NOMO-1 treated with dmso at 0.1 percent for 144 hours (cell line): ENCODE measurements around the gene CABCOCO1.
A peak's percentile ranks its signal among the peaks of the same experiment; 100 is the strongest.
"Not testable (repeated sequence)": the region's sequence is repeated elsewhere in the genome, so short reads cannot be mapped to it uniquely, and the experiment has no call there.

Experiments
- DNase-seq: peaks from one replicate; lab custom pipeline; 2025; ENCODE audit not compliant: unreplicated experiment; lab: John Stamatoyannopoulos, UW

The CABCOCO1 gene

DNA sequence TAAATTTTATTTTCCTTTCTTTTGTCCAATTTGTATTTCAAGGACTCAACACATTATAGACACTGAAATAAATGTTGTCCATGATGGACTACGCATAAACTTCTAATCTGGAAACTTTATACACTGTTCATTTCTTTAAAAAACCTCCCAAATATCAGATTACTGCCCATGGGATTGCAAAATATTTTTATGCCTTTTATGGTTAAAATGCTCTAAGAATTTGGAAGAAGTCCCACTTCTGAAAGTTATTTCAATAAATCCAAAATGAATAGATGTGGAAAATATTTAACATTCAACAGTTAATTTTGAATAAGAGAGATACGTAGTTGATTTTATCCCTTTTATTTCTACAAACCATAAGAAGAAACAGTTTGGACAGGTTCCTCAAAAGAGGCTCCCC, 46.1 kb downstream of the CABCOCO1 start:
- DNase-seq = no peak

DNA sequence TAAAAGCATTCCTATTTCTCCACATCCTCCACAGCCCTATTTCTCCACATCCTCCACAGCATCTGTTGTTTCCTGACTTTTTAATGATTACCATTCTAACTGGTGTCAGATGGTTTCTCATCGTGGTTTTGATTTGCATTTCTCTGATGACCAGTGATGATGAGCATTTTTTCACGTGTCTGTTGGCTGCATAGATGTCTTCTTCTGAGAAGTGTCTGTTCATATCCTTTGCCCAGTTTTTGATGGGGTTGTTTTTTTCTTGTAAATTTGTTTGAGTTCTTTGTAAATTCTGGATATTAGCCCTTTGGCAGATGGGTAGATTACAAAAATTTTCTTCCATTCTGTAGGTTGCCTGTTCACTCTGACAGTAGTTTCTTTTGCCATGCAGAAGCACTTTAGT, 49.4 kb downstream of the CABCOCO1 start:
- not testable (repeated sequence) for DNase-seq

DNA sequence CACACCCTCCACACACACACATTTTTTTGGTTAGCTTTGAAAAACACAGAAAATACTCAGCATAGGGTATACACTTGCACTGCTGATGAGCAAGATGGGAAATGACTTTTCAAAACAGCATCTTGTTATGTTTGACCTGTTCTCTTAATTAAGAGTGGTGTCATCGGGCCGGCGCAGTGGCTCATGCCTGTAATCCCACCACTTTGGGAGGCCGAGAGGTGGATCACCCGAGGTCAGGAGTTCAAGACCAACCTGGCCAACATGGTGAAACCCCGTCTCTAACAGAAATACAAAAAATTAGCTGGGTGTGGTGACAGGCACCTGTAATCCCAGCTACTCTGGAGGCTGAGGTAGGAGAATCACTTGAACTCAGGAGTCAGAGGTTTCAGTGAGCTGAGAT, 56.7 kb downstream of the CABCOCO1 start:
- DNase-seq = not testable (repeated sequence)

DNA sequence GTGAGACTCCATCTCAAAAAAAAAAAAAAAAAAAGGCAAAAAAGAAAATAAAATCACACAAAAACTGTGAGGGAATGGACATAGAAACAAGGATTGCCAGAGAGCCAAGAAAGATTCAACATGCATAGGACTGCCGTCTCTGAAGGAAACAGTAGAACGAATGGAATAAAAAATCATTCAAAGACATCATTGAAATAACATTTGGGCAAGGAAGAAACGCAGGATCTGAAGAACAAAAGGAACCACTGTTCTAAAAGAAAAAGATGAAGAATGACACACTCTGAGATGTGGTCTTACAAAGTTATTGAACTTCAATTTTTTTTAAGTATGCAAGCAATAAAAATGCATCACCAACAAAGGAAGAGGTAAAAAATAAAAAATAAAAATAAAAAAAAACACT, 57.2 kb downstream of the CABCOCO1 start:
- no peak for DNase-seq

DNA sequence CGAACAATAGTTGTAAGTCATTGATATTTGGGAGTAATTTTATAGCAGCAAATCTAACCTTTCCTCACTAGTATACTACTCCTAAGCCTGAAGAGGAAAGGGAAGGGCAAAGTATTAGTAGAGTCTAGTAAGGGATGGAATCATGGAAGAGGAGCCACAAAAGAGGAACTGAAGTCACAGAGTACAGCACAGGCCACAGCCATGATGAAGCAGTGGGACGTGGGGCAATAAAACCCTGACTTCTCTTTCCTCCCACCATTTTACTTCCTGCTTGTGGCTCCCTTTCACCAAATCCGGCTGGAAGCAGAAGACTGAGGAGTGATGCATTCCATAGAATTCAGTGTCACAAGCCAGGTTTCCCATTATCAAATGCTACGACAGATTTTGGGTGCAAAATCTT, 58.7 kb downstream of the CABCOCO1 start:
- DNase-seq = no peak

DNA sequence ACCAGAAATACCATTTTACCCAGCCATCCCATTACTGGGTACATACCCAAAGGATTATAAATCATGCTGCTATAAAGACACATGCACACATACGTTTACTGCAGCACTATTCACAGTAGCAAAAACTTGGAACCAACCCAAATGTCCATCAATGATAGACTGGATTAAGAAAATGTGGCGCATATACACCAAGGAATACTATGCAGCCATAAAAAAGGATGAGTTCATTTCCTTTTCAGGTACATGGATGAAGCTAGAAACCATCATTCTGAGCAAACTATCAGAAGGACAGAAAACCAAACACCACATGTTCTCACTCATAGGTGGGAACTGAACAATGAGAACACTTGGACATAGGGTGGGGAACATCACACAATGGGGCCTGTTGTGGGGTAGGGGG, 62.5 kb downstream of the CABCOCO1 start:
- not testable (repeated sequence) for DNase-seq

DNA sequence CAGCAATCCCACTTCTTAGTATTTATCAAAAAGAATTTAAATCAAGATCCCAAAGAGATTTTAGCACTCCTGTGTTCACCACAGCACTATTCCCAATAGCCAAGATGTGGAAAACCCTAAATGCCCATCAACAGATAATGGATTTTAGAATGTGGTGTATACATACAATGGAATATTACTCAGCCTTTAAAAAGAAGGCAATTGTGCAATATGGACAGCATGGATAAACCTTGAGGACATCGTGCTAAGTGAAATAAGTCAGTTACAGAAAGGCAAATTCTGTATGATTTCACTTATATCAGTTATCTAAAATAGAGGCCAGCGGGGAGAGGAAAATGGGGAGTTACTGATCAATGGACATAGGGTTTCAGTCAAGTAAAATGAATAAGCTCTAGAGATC, 66.9 kb downstream of the CABCOCO1 start:
- no peak for DNase-seq

DNA sequence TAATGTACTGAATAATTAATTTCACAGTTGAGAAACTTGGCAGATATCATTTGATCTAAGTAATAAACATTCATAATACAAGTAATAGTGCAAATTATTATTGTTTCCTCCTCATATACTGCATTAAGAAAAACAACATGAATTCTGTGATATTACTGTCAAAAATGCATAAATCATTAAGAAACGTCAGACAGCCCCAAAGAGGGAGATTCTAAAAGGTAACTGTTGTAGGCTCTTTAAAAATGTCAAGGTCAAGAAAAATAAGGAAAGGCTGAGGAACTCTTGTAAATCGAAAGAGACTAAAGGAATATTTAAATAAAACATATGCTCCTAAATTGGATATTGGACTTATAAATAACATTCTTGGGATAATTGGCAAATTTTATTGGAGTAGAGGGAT, 67.9 kb downstream of the CABCOCO1 start:
- DNase-seq = no peak

DNA sequence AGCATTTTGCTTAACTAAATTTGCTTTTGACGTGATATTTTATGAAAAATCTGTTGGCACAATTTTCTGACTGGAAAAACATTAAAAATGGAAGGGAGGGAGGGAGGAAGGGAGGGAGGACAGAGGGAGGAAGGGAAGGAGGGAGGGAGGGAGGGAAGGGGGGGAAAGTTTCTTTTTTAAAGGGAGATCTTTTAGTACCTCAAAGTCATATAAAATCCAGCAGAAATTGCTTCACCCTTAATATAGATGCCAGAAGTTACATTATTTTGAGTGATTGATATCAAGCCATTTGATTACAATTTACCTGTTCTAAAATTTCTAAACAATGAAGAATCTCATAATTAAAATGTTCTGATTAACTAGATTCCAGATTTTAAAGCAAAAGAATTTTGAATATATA, 68.9 kb downstream of the CABCOCO1 start:
- no peak for DNase-seq

DNA sequence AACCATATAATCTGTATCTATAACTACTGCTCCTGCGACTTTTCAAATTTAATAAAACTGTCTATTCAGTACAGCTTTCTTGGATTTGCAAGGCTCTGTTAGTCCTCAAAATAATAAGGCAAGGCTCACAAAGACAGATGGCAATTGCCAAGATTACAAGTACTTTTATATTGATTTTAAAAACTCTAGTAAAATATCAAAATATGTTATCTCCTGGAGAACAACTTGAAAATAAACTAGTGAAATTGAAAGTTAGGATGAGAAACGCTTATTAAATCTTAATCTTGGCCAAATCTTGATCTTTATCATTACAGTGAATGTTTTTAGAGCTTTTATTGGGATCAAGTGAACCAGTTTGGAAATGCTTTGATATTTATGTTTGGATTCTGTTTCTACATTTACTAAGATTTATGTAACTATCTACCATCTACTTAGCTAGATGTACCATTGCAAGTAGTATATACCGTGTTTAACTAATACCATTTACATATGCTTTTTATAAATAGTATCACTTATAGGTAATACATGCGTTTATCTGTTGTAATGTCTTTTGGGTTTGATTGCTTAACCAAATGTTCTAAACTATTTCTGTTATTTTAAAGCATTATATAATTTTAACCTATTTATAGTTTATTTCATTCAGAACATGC, 70.0 kb downstream of the CABCOCO1 start:
- DNase-seq = no peak

DNA sequence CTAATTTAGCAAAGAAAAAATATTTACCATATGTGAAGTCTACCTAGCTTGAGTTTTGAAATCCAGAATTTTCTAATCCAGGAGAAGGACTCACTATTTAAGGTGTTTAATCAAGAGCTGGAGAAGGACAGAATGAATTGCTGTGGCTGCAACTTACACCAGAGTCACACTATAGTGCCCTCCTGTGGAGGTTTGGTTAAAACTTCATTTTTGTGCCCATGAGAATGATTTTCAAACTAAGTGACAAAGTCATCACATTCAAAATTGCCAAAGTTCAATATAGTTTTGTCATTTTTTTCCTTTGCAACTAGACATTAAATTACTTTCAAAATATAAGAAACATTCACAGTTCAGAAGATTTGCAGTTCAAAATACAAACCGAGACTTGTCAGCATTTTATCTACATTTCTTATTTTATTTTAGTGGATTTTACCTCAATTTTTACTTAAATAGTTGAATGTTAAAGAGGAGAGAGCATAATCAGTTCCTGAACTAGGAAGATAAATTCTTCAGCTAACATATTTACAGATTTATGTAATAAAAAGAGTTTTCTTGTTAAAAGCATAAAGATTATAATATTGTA, 70.7 kb downstream of the CABCOCO1 start:
- no peak for DNase-seq

DNA sequence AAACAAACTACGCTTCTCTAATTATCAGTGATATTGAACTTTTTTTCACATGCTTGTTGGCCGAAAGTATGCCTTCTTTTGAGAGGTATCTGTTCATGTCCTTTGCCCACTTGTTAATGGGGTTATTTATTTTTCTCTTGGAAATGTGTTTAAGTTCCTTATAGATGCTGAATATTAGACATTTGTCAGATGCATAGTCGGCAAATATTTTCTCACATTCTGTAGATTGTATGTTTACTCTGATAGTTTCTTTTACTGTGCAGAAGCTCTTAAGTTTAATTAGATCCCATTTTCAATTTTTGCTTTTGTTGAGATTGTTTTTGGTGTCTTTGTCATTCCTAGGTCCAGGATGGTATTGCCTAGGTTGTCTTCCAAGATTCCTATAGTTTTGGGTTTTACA, 73.2 kb downstream of the CABCOCO1 start:
- DNase-seq = no peak

DNA sequence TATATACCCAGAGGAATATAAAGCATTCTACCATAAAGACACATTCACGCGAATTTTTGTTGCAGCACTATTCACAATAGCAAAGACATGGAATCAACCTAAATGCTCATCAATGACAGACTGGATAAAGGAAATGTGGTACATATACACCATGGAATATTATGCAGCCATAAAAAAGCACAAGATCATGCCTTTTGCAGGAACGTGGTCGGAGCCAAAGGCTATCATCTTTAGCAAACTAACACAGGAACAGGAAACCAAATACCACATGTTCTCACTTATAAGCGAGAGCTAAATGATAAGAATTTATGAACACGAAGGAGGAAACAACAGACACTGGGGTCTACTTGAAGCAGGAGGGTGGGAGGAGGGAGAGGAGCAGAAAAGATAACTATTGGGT, 74.7 kb downstream of the CABCOCO1 start:
- not testable (repeated sequence) for DNase-seq

DNA sequence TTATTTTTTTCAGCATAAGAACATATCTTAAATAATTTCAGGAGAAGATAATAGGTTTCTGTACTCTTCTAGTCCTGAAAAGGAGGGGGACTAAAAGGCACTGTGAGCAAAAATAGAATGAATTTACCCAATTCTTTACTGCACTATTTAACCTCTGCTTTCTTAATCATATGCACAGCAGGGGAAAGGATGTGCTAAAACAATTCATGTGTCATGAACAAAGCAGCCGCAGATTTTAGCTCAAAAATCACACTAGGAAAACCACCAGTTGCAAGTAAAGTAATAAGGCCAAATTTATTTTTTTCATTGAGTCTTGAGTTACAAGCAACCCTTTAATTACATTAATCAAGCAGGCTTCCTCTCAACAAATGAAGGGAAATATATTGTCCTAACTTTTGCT, 80.1 kb downstream of the CABCOCO1 start:
- no peak for DNase-seq

DNA sequence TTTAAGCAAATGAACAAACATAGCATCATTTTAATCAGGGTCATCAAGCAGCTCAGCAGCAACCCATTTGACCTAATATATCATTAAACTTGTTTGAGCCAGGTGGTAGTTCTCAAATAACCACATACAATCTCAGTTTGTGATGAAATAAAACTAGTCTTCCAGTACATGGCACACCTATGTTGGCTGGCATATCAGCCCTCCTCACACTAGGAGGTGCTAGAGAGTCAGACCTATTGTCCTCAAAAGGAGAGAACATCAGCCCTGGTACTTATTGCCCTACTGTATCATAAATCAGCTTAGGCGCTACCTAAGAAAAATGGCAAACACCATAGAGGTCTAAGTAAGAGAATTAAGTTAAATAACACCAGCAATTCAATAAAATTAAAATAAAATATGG, 81.7 kb downstream of the CABCOCO1 start:
- no peak for DNase-seq

DNA sequence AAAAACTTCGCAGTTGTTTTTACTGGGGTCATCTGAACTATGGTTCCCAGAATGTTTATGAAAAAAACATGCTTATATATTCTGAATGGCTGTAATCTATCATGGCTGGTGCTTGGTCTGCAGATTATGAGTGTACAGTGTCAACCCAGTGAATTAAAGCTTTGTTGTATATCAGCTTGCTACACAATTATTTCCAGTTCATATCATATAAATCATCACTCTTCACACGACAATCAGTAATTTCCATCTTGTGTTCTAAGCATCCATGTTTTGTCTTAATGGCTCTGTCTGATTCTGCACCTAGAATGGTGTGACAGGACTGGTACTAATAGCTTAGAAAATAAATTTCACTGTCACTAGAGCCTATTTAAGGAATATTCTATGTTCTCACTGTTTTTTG, 83.6 kb downstream of the CABCOCO1 start:
- DNase-seq = no peak

DNA sequence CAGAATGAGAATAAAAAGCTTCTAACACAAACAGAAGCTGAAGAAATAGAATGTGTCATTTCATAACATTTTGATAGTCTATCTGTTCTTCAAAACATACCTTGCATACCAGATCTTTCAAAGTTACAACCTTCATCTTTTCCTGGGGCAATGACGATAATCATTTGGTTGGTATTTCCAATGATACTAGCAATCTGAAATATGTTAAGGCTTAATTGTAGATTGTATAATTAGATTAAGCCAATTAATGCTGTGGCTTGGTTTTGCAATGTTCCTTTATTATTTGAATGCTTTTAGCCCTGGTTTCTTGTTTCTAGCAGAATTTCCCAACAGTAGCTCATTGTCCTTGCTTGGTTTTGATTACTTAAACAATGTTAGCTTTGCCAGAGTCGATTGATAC, 84.6 kb downstream of the CABCOCO1 start:
- no peak for DNase-seq

DNA sequence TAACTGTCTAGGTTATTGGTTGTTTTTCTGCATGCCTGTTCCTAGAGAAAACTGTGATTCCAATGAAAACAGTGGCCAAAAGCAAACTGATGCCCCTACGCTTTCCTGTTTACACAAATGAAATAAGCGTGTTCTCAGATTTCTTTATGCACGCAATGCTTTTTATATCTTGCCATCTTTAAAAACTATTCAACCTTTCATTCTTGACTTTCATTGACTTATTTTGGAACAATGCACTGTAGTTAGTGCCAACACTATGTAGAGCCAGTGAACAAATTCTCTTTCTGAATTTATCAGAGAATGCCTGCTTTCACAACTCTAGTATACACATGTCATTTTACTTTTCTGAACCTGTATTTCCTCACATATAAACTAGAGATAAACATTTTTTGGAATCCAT, 86.6 kb downstream of the CABCOCO1 start:
- DNase-seq = no peak

DNA sequence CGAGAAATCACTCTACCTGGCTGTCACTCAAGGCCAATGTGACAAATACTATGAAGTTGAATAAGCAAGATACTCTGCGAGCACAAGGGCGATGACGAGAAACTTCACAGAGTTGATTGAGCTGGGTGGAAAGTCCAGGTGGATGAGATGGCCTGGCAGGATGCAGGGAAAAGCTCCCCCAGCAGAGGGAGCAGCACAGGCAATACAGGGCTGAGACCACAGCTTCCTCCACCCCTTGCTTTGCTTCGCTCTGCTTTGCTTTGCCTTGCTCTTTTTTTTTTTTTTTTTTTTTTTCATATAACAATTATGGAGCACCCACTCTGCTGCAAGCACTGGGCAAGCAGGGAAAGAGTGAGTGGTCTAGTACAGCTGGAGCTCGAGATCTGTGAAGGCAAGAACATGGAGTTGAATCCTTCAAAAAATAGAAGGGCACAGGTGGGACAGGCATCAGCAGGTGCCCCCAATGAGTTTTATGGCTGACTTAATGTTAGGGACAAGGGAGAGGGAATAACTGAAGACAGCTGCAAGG, 88.3 kb downstream of the CABCOCO1 start:
- peak; percentile 50 for DNase-seq

DNA sequence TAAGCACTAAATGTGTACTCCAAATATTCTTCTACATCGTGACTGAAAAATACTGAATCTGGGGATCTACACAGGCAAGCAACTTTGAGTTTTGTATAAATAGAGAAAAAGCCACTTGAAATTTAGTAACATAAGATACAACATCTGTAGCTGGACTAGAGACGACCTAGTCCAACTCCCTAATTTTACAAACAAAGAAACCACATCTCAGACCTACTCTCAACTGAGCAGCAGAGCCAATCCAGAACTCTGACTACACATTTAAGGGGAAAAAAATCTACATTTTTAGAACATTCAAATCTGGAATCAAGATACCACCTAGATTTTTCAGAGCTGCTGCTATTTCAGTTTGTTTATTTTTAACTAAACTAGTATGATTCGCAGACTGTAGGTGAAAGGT, 88.9 kb downstream of the CABCOCO1 start:
- DNase-seq = no peak

DNA sequence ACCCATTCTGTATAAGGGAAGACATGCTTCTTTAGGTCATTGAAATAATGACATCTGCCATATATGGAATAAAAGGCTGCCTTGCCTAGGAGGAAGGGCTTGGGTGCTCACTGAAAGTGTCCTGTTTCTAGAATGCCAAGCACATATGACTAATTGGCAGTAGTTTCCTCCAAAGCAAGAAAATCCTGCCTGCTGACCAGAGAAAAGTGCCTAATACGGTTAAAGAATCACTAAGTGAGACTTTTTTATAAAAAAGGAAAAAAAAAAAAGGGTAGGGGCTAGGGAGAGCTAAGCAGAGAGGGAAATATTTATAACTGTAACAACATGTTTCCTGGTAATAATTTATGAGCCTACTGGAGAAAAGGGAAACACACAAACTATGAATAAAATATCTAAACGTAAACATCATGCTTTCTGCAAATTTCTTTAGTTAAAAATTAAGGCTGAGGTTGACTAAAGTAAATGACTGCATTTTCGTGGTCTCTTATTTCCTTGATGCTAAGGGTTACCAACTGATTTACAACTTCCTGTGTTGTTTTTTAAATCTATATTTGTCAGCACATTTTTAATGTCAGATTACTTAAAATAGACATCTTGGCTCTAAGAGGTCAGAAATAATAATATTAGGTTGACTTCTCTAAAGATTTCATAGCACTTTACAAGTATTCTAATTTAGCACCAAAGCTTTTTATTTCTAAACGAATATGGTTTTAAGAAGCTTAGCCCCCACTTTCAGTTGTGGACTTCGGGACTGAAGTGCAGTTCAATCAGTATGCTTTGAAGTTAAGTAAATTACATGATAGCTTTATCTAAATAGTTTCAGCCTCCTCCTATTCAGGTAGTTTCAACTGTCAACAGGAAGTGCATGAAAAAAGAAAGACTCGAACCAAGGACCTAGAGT, 89.6 kb downstream of the CABCOCO1 start:
- DNase-seq = no peak

DNA sequence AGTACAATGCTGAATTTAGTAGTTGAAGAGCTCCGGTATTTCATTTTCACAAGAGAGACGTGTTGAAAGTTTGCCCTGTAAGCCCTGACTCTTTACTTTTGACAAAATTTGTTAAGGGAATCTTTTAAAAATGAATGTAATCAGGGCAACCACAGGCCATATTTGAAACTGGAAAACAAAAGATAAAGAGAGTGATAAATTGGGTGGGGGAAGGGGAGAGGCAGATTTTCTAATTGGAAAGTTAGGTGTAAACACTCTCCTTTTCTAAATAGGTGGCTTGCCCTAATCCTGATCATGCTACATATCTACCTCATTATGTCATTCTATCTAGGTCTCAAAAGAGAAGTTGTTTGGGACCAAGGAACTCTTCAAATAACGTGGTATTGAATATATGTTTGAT, 90.7 kb downstream of the CABCOCO1 start:
- no peak for DNase-seq
